HG03095 (cell line): ENCODE data around the gene SELENOO.

Source experiments
- ATAC-seq: cut with Tn5 transposase; IDR thresholded peaks from one replicate; pipeline ENCODE4 v1.9.1; 2021; ENCODE audit warnings: moderate library complexity; ENCODE audit not compliant: unreplicated experiment

Gene SELENOO

GRCh38 chr22:50216055-50216683, 15.4 kb downstream of the SELENOO start:
- no peak for ATAC-seq

GRCh38 chr22:50216684-50217520, 16.1 kb downstream of the SELENOO start:
- no peak for ATAC-seq

GRCh38 chr22:50217543-50218152, 16.8 kb downstream of the SELENOO start:
- ATAC-seq = no peak

GRCh38 chr22:50218153-50218995, 17.6 kb downstream of the SELENOO start:
- ATAC-seq = no peak

DNA sequence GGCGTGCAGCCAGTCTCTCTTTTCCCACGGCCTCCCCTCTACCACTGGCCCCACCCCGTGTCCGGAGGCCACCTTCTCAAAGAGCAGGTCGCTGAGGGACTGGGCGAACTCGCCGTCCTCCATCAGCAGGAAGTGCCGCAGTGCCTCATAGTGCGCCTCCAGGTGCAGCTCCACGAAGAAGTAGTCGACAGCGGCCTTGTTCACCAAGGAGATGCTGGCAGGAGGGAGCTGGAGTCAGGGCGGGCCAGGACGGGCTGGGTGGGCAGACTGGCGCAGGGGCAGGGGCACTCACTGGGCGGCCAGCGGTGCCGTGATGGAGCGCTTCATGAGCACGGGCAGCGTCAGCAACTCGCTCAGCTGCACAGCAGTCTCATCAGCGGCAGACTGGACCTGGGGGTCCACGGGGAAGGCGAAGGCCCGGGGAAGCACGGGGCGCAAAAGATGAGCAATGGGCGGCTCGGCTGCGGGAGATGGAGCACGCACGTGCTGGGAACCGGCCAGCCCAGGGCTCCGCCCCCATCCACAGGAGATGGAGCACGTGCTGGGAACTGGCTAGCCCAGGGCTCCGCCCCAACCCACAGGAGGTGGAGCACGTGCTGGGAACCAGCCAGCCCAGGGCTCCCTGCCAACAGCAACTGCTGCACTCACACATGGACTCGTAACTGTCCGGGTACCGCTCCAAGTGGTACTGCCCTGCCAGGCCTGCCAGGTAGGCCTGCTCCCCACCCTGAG, 18.4 kb downstream of the SELENOO start:
- ATAC-seq = no peak

- no peak for ATAC-seq
Observed at GRCh38 chr22:50219800-50220602, 19.2 kb downstream of the SELENOO start.

DNA sequence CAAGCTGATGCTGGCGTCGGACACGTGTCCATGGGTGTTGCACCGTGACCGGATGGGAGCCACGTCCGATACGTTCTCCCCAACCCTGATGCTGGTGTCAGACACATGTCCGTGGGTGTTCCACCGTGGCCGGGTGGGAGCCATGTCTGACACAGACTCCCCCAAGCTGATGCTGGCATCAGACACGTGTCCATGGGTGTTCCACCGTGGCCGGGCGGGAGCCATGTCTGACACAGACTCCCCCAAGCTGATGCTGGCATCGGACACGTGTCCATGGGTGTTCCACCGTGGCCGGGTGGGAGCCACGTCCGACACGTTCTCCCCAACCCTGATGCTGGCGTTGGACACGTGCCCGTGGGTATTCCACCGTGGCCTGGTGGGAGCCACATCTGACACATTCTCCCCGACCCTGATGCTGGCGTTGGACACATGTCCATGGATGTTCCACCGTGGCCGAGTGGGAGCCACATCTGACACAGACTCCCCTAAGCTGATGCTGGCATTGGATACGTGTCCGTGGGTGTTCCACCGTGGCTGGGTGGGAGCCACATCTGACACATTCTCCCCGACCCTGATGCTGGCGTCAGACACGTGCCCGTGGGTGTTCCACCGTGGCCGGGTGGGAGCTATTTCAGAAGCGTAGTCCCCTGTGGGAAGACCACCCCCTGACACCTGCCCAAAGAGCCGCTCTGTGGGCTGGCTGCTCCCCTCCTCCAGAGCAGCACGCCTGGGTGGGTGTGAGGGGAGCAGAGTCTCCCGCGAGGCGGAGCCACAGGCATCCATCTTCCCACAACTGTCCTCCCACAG, 20.0 kb downstream of the SELENOO start:
- ATAC-seq = no peak

GRCh38 chr22:50221410-50222300, 20.8 kb downstream of the SELENOO start:
- ATAC-seq = no peak

GRCh38 chr22:50222508-50222907, 21.7 kb downstream of the SELENOO start:
- no peak for ATAC-seq

DNA sequence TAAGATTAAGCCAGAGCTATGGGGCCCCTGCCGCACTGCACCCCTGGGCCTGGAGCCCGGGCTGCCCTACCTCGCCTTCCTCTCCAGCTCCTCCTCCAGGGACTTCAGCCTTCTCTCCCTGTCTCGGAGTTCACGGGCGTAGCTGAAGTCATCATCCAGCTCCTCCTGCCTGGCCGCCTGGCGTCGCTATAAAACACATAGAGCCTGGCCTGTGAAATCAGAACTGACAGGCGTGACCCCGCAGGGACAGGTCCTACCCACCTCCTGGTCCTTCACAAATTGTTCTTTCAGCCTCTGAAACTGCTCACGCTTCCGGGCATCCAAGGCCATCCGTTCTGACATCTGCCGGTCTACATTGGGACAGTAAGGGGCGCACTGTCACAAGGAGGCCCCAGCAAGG, 23.3 kb downstream of the SELENOO start:
- ATAC-seq = no peak

DNA sequence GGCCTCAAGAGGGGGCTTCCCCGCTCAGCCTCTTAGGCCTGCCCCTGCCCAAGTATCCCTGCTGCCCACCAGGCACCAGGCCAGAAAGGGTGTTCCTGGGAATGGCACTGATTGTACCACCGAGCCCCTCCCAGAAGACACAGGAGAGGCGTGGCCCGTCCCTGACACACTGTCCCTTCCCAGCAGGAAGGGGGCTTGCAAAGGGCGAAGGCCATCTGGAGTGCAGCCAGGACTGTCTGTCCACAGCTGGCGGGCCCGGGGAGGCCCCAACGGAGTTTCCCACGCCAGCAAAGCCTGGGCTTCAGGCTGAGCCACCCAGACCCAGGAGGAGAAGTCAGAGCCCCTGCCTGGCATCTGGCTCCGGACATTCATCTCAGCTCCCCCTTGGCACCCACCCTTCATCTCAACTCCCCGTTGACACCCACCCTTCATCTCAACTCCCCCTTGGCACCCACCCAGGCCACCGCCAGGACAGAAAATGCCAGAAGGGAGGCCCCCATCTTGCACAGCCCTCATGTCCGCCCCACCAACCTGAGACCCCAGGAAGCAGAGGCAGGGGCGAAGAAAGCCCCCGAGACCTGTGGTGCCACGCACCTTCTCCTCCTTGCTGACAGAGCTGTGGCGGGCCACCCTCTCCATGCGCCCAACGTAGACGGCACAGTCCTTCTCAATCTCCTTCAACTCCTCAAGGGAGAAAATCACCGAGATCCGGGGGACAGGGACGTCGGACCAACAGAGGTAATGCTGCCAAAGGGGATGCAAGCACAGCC, 24.6 kb downstream of the SELENOO start:
- ATAC-seq = no peak

GRCh38 chr22:50226063-50226874, 25.5 kb downstream of the SELENOO start:
- no peak for ATAC-seq

DNA sequence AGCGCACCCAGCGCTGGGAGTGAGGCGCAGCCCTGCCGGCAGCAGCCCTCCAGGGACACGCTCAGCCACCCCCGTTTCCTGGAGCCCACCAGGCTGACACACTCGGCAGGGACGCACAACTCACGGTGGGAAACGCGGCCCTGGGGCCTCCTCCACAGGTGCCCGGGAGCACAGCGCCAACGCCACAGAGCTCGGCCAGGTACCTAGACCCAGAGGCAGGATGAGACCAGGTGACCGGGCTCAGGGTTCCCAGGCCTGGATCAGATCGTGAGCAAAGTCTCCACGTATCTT, 26.0 kb downstream of the SELENOO start:
- no peak for ATAC-seq

DNA sequence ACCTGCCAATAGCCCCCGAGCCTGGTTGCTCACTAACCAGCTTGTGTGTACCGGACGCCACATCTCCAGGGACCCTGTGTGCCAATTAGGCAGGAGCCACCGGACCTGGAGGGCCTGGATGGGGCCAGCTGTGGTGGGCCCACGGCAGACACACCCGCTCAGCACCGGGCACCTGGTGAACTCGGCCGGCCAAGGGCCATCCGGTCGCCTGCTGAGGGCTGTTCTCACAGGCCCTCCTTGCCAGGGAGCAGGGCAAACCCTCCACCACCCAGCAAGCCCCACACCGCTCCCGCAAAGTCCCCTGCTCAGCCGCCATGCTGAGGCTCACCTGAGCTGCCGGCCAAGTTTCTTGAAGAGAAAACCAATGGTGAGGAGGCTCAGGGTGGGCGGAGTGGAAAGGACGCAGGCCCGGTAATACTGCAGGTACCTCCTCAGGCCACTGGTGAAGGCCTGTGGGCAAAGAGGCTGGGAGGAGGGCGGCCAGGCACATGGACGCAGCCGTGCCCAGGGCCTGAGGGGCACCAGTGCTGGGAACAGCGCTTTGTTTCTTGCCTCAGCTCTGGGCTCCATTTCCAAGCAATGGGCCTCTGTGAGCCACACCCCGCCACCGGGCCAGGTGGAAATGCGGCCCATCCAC, 26.9 kb downstream of the SELENOO start:
- ATAC-seq = no peak

DNA sequence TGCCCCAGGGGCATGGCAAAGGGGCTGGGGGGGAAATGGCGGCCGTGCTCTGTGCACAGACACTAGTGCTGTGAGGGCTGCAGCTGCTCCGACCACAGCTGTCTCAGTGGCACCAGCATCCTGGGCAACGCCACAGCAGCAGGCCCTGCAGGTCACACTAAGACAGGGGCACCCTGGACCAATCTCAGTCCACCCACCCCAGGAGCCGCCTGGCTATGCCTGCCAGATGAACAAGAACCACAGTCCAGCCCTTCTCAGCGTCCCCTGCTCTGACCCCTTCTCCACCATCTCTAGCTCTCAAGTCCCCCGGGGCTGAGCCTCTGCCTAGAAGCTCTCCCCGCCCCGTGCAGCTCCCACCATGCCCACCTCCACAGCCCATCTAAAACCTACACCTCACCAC, 27.6 kb downstream of the SELENOO start:
- no peak for ATAC-seq

DNA sequence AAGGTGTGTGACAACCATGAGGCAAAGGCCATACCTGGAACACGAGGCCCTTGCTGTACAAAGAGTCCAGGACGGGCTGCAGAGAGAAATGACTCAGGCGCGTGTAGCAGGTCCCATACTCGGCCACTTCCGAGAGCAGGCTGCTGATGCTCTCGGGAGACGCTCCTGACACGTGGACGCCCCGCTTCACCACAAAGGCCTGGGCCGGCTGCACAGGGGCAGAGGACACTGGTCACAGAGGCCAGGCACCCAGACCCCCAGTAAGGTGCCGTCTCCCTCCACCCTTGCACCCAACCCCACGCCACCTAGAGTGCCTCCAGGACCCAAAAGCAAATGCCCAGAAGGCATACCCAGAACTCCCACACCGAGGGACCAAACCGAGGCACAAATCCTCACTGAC, 28.6 kb downstream of the SELENOO start:
- no peak for ATAC-seq
